Measurements from ENCODE around the gene CCDC13. TPM values are rescaled to one million over a fixed set of nuclear protein-coding genes. Genes with fewer than 3 reads are reported as not detected.
A peak's percentile ranks its signal among the peaks of the same experiment; 100 is the strongest.

CCDC13 gene
- total RNA-seq, 1 experiment from 2014 or later = 0.79 TPM

- TF ChIP-seq CREB1 (CRISPR knock-in tag; IDR thresholded peaks at IDR 0.05) = no peak
- TF ChIP-seq IRF1 (CRISPR knock-in tag; IDR thresholded peaks at IDR 0.05) = no peak
- no peak for TF ChIP-seq AFF4 (CRISPR knock-in tag; IDR thresholded peaks at IDR 0.05; ENCODE audit: borderline replicate concordance)
- TF ChIP-seq, protein P1, sequence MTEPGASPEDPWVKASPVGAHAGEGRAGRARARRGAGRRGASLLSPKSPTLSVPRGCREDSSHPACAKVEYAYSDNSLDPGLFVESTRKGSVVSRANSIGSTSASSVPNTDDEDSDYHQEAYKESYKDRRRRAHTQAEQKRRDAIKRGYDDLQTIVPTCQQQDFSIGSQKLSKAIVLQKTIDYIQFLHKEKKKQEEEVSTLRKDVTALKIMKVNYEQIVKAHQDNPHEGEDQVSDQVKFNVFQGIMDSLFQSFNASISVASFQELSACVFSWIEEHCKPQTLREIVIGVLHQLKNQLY (CRISPR knock-in tag; IDR thresholded peaks at IDR 0.05) = no peak
- TF ChIP-seq KAT7 (CRISPR knock-in tag; IDR thresholded peaks at IDR 0.05; ENCODE audit: borderline replicate concordance) = no peak
Observed at GRCh38 chr3:42790714-42791229, 17.7 kb upstream of the CCDC13 start (continued).

GRCh38 chr3:42786631-42787030 is 13.6 kb upstream of the CCDC13 start:
- Mint-ChIP-seq H3K4me3 (no peak overlapping the region), H3K4me1 (no peaks in the 10 kb centered on the region), H3K27ac (no peak overlapping the region), H3K36me3 (peaks cover 42% of the 10 kb centered on the region), H3K27me3 (ENCODE audit: low read depth) (no peaks in the 10 kb centered on the region), H3K9me3 (no peaks in the 10 kb centered on the region)
- TF ChIP-seq PREB (CRISPR knock-in tag; IDR thresholded peaks at IDR 0.05; ENCODE audit: borderline replicate concordance) (no peak), ZNF121 (CRISPR knock-in tag; IDR thresholded peaks at IDR 0.05) (peak; percentile 49; the same call in 1 of the 2 replicates), ZNF219 (CRISPR knock-in tag; IDR thresholded peaks at IDR 0.05; ENCODE audit: borderline replicate concordance) (no peak), RORB (CRISPR knock-in tag; IDR thresholded peaks at IDR 0.05) (no peak), NFE2L1 (CRISPR knock-in tag; IDR thresholded peaks at IDR 0.05) (no peak)
- no peak for DNase-seq (ENCODE audit: low spot score)
- no peak for ATAC-seq
- ChIA-PET CTCF (interaction anchor here (1.3 kb wide), 1 partner anchor 94 kb away, joined by 3 read pairs; no protein-coding TSS in a partner anchor), POLR2A (no interaction called here)

- ATAC-seq (no peak), DNase-seq (ENCODE audit: low spot score) (no peak)
- ChIA-PET POLR2A (no interaction called here), CTCF (interaction anchor here (1.3 kb wide), 1 partner anchor 95 kb away, joined by 3 read pairs; no protein-coding TSS in a partner anchor)
- H3K36me3 Mint-ChIP-seq = peaks cover 42% of the 10 kb centered on the region
- H3K4me3 Mint-ChIP-seq = no peak overlapping the region
- H3K4me1 Mint-ChIP-seq = peaks cover 2% of the 10 kb centered on the region; the same call in 1 of the 2 replicates
- no peak for TF ChIP-seq RELA (CRISPR knock-in tag; IDR thresholded peaks at IDR 0.05; ENCODE audit: borderline replicate concordance)
- TF ChIP-seq CDX4 (CRISPR knock-in tag; IDR thresholded peaks at IDR 0.05; ENCODE audit: borderline replicate concordance) = no peak
- no peak overlapping the region for H3K27ac Mint-ChIP-seq
- H3K27me3 Mint-ChIP-seq (ENCODE audit: low read depth) = no peaks in the 10 kb centered on the region
- H3K9me3 Mint-ChIP-seq = no peaks in the 10 kb centered on the region
Observed at GRCh38 chr3:42786212-42786611, 13.2 kb upstream of the CCDC13 start.

Measured in WTC11 (cell line).